HG02588 (cell line): ENCODE results near the gene GPR78.

ENCODE experiments used
- ATAC-seq: cut with Tn5 transposase; IDR thresholded peaks from one replicate; pipeline ENCODE4 v1.9.1; 2021; ENCODE audit warnings: mild to moderate bottlenecking, moderate library complexity; ENCODE audit not compliant: unreplicated experiment

The GPR78 gene

DNA sequence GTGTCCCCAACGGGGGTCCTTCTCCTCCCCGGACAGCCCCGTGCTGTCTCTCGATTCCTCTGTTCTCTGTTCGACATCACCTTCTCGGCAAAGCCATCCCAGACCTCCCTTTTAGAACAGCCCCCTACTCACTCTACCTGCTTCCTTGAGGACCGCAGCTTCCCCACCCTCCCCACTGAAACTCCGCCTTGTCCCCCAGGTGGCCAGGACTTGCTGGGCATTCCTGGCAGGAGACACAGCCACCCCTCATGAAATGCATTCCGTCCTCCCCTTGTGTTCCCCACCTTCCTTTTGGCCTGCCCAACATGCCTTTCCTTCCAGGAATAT is 34.8 kb upstream of the GPR78 start:
- no peak for ATAC-seq

- no peak for ATAC-seq
Observed at GRCh38 chr4:8546766-8547107, 33.5 kb upstream of the GPR78 start.

GRCh38 chr4:8547108-8547911 is 32.9 kb upstream of the GPR78 start:
- ATAC-seq, result no peak

DNA sequence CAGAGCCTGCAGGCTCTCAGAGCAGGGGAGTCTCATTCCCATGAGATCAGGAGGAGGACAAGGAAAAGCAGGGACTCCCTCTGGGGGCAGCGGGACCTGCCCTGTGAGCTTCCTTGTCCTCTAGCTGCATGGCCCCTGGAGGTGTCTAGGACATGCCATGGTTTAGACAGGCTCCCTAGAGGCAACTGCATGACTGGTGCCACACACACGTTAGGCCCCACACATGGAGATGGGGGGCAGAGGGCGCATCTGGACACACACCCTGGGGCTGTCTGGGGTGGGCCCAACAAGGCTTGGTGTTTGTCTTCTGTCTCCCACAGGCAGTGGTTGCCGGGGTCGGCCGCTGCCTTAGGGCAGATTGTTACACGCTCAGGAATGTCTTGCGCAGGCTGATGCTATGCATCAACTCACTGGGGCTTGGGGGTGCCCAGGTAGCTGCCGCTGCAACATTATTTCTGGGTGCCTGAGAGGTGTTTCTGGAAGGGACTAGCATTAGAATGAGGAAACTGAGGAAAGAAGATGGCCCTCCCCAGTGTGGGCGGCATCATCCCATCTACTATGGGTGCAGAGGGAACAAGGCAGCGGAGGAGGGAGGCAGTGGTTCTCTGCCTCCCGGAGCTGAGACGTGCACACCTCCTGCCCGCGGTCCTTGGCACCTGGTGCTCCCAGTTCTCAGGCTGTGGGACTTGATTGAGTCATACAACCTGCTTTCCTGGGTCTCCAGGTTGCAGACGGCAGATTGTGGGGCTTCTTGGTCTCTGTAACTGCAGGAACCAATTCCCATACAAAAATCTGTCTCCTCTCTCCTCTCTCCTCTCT is 32.1 kb upstream of the GPR78 start:
- ATAC-seq, result no peak

DNA sequence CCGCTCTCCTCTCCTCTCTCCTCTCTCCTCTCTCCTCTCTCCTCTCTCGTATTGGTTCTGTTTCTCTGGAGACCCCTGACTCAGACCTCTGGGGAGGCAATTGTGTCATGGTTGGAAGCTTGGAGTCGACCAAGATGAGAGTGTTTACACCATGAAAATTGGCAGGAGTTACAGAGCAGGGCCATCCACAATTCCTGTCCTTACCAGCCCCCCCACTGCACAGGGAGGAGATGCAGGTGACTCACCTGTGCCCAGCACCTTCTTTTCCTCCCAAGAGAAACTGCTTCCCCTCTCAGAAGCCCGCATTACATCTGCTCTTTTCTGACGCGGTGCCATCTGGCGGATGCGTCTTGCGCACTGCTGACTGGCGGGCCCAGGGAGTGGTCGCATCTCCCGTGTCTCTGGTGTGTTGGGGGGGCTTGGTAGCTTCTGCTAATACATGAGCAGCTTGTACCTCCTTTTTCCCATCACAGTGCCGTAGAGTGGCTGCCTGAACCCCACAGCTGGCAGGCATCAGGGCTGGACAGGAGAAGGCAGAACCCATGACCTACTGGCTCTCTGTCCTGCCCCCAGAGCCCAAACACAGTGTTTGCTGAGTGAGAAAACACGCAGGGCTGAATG is 31.4 kb upstream of the GPR78 start:
- ATAC-seq, result no peak

DNA sequence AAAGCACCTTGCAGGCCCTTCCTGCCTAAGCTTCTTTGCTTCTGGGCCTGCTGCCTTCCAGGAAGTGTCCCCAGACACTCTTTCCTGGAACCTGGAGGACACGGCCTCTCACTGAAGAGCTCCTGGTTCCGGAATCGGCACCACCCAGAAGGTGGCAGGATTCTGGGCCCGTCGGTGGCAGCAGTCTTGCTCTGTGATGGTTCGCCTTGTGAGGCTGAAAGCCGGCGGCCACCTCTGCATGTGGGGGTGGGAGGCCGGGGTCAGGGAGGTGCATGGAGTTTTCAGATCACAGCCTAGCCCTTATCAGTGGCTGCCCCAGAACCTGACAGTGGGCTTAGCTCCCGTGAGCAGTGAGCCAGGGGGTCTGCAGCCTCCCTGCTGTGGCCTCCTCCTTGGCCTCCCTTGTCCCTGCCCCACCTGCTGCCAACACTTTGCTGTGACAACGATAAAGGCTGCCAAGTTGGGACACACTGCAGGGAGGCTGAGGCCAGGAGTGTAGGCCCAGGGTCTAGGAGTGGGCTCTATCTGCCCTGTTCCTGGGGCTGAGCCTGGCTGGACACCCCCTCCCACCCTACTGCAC is 30.8 kb upstream of the GPR78 start:
- no peak for ATAC-seq

GRCh38 chr4:8550691-8551090 is 29.5 kb upstream of the GPR78 start:
- ATAC-seq, result no peak

DNA sequence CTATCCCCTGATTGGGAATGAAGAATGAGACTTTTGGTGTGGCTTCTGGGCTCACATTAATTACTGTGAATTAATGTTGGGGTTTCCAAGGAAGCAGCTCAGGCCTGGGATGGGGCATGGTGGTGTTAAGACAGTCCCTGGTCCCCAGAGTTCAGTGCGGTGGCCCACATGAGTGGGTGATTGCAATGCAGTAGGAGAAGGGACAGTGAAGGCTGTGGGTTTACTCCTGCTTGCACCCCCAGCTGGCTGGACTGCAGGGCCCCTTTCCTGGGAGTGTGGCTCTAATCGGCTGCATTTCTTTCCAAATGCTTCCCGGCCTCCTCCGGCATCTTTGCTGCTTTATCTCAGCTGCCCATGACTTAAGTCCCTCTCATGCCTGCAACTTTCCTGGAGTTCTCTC is 28.2 kb upstream of the GPR78 start:
- ATAC-seq, result no peak

- ATAC-seq, result no peak
Observed at GRCh38 chr4:8552581-8553205, 27.5 kb upstream of the GPR78 start.

DNA sequence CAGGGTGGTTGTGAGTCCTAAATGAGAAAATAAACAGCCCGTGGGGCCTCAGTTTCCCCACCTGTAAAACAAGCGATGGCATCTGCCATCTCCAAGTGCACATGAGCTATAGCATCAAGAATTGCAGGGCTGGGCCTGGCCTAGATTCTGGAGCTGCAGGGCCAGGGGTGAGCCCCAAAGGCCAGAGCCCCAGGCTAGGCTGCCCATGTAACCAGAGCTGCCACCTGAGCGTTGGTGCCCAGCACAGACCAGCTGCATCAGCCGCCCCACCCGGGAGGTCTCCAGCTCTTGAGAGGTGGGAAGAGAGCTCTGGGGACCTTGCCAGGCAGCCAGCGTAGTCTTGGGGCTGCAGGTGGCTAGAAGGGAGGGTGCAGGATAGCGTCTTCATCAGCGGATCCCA is 27.0 kb upstream of the GPR78 start:
- ATAC-seq, result no peak

GRCh38 chr4:8553991-8554405 is 26.2 kb upstream of the GPR78 start:
- no peak for ATAC-seq

DNA sequence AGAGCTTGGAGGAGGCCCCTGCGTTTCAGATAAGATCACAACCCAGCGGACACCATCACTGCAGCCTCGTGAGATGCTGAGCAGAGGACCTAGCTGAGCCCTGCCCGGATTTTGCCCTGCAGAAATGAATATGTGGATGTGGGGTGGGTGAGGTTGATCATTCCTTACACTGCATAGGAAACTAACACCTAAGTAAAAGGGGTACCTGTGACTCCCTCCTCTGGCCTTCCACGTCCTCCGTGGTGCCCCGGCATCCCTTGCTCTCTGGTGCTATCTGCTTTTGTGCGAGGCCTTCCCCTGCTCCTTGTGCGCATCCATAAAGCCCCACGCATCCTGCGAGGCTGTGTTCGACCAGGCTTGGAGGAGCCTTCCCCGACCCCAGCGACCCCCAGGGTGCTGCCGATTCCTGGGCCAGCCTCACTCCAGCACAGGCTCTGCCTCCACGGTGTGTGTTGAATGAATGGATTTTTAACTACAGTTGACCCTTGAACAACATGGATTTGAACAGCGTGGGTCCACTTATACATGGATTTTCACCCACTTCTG is 25.6 kb upstream of the GPR78 start:
- ATAC-seq, result no peak

DNA sequence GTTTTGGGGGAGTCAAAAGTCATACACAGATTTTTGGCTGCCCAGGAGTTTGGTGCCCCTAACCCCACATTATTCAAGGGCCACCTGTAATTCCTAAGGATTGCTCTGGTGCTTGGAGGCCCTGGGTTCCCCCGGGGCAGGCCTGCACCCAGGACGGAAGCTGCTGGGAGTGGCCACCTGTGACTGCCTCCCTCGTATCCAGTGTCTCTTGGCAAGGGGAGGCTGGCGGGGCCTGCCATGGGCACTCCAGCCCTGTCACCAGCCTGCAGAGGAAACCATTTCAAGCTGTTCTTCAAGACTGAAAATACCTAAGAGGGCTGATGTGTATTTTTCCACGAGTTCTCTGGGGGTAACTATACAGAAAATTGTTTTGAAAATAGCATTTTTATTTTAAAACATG is 24.5 kb upstream of the GPR78 start:
- ATAC-seq, result no peak

DNA sequence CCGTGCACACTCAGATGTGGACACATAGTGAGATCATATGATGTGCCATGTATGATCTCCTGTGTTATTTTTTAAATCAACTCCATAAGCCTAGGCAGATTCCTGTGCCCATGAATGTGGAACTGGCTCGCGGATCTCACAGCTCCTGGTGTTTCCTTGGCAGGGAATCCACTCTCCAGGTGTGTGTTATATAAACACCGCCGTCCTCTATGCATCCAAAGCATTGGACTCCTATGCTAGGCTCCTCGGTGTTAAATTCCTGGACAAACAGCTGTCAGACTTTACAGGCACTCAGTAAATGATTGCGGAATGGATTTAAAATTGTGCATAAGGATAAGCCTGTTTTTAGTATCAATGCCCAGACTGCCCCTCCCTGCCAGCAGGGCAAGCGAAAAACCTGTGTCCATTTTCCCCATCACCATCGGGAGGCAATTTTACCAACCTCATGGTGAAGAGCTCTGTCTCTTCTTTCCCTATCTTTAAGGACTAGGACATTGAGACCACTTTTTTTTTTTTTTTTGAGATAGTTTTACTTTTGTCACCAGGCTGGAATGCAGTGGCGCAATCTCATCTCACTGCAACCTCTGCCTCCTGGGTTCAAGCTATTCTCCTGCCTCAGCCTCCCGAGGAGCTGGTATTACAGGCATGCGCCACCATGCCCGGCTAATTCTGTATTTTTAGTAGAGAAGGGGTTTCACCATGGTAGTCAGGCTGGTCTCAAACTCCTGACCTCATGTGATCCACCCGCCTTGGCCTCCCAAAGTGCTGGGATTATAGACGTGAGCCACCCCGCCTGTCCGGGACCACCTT is 23.6 kb upstream of the GPR78 start:
- no peak for ATAC-seq

GRCh38 chr4:8557151-8558076 is 22.8 kb upstream of the GPR78 start:
- ATAC-seq, result no peak

DNA sequence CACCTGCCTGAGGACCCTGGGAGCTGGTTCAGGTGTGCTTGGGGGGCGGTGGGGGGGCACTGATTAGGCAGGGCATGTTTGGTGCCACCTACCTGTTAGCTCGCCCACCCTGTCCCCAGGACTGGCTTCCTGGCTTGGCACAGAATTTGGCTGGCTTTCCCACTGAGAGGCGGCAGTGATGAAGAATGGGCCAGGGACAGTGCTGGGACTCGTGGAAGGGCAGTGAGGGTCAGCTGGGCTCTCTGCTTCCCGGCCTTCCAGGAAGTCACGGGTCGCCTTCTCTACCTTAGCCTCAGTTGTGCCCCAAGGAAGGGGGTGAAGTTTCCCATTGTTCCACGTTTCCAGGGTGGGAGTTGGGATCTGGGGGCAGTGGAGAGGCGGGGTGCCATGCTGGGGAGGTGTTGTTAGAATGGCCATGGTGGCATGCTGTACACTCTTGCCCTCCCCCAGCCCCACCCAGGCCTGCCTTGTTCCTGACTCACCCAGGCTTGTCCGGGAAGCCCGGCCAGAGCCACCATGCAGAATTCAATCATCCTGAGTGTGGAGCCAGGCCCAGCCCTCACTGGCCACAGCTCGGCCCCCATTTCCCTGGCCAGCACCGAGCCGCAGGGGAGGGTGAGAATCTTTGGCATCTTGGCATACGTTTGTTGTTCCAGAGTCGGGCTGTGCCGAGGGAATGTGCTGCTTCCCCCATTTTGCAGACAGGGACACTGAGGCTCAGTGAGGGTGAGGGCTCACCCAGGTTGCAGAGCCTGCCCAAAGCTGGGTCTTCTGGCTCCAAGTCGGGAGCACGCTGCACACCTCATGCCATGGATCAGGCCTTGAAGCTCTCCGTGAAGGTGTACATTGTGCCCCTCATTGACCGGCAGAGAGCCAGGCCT is 21.9 kb upstream of the GPR78 start:
- ATAC-seq, result no peak

DNA sequence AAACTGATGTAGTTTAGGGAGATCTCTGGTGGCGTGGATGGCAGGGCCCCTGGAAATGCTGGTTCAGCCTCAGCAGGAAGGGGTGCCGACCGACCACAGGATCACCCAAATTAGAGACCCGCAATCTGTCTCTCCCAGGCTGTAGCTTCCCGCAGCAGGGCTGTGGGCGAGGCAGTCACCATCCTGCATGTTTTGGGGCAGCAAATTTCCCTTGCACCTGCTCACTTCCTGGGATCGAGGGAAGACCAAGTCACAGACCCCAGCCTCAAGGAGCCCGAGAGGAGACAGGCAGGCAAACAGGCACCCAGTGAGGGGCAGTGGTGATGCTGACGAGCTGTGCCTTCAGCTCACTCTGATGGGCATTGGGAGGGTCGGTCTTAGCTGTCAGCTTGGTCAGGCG is 21.2 kb upstream of the GPR78 start:
- ATAC-seq, result no peak
